HG02678 (cell line): ENCODE measurements around the gene ZSCAN5A.
"Not testable (repeated sequence)": the region's sequence is repeated elsewhere in the genome, so short reads cannot be mapped to it uniquely, and the experiment has no call there.

Source experiments
- ATAC-seq: cut with Tn5 transposase; IDR thresholded peaks from one replicate; pipeline ENCODE4 v1.9.1; 2021; ENCODE audit warnings: mild to moderate bottlenecking, moderate library complexity; ENCODE audit not compliant: unreplicated experiment

Gene ZSCAN5A

GRCh38 chr19:56315077-56315828 lies 614 bp upstream of the ZSCAN5A start:
- peak; percentile 80 for ATAC-seq

GRCh38 chr19:56314018-56314380 lies 640 bp downstream of the ZSCAN5A start:
- peak; percentile 1 for ATAC-seq

- no peak for ATAC-seq
Observed at GRCh38 chr19:56312787-56313657, 1.6 kb downstream of the ZSCAN5A start.

GRCh38 chr19:56312342-56312741 lies 2.3 kb downstream of the ZSCAN5A start:
- no peak for ATAC-seq

GRCh38 chr19:56310462-56310861 lies 4.2 kb downstream of the ZSCAN5A start:
- ATAC-seq = no peak

GRCh38 chr19:56309511-56310185 lies 5.0 kb downstream of the ZSCAN5A start:
- no peak for ATAC-seq

GRCh38 chr19:56308792-56309191 lies 5.8 kb downstream of the ZSCAN5A start:
- no peak for ATAC-seq

- not testable (repeated sequence) for ATAC-seq
Observed at GRCh38 chr19:56307062-56307461, 7.6 kb downstream of the ZSCAN5A start.

GRCh38 chr19:56306016-56306415 lies 8.6 kb downstream of the ZSCAN5A start:
- no peak for ATAC-seq

- no peak for ATAC-seq
Observed at GRCh38 chr19:56304243-56304642, 10.4 kb downstream of the ZSCAN5A start.

- ATAC-seq = no peak
Observed at GRCh38 chr19:56301886-56302620, 12.6 kb downstream of the ZSCAN5A start.

GRCh38 chr19:56301155-56301554 lies 13.5 kb downstream of the ZSCAN5A start:
- ATAC-seq = no peak

- no peak for ATAC-seq
Observed at GRCh38 chr19:56299688-56300087, 15.0 kb downstream of the ZSCAN5A start.

GRCh38 chr19:56297010-56297409 lies 17.6 kb downstream of the ZSCAN5A start:
- ATAC-seq = no peak

GRCh38 chr19:56295531-56296455 lies 18.8 kb downstream of the ZSCAN5A start:
- no peak for ATAC-seq

GRCh38 chr19:56294549-56294948 lies 20.1 kb downstream of the ZSCAN5A start:
- no peak for ATAC-seq

GRCh38 chr19:56291867-56292266 lies 22.8 kb downstream of the ZSCAN5A start:
- ATAC-seq = no peak

- no peak for ATAC-seq
Observed at GRCh38 chr19:56290104-56290503, 24.5 kb downstream of the ZSCAN5A start.

- ATAC-seq = no peak
Observed at GRCh38 chr19:56284746-56285145, 29.9 kb downstream of the ZSCAN5A start.

- ATAC-seq = no peak
Observed at GRCh38 chr19:56282809-56283208, 31.8 kb downstream of the ZSCAN5A start.
